HG03060 (cell line): Measurements from ENCODE around the gene RHBDD2.
"Not testable (repeated sequence)": the region's sequence is repeated elsewhere in the genome, so short reads cannot be mapped to it uniquely, and the experiment has no call there.

Experiments
- ATAC-seq: cut with Tn5 transposase; IDR thresholded peaks from one replicate; pipeline ENCODE4 v1.9.1; 2021; ENCODE audit warnings: low read depth, moderate number of reproducible peaks; ENCODE audit not compliant: unreplicated experiment

RHBDD2 gene

DNA sequence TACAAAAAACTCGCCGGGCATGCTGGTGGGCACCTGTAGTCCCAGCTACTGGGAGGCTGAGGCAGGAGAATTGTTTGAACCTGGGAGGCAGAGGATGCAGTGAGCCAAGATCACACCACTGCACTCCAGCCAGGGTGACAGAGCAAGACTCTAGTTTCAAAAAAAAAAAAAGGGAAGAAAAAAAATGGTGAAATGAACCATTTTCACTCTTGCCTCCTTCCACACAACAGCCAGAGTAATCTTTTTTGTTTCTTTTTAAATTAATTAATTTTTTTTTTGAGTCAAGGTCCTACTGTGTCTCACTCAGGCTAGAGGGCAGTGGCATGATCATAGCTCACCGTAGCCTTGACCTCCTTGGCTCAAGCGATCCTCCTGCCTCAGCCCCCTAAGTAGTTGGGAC, 14.6 kb upstream of the RHBDD2 start:
- ATAC-seq = not testable (repeated sequence)

DNA sequence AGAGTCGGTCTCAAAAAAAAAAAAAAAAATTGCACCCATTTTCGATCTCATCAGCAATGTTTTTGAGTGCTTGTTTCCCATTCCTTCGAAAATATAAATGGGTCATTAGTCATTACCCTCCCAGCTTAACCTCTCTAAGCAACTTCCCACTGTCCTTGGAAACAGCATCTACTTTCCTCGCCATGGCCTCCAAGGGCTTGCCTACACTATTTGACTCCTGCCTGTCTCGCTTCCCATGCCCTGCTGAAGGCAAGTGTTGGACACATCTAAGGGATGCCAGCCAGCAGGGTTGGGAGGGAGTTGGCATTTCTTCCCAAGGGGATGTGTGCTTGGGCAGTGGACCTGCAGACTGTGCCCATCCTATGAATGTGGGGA, 12.7 kb upstream of the RHBDD2 start:
- no peak for ATAC-seq

- no peak for ATAC-seq
These were observed 12.1 kb upstream of the RHBDD2 start for GRCh38 chr7:75866489-75867389.

DNA sequence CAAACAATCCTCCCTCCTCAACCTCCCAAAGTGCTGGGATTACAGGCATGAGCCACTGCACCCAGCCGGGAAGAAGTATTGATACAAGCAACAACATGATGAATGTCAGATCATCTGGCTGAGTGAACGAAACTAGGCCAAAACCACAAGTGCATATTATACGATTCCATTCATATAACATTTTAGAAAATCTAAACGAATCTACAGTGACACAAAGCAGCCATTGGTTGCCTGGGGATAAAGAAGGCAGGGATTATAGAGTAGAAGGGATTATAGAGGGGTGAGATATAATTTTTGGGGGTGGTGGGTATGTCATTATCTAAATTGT, 11.5 kb upstream of the RHBDD2 start:
- ATAC-seq = no peak

GRCh38 chr7:75868153-75868552, 10.7 kb upstream of the RHBDD2 start:
- ATAC-seq = no peak

GRCh38 chr7:75869776-75870379, 9.0 kb upstream of the RHBDD2 start:
- no peak for ATAC-seq

DNA sequence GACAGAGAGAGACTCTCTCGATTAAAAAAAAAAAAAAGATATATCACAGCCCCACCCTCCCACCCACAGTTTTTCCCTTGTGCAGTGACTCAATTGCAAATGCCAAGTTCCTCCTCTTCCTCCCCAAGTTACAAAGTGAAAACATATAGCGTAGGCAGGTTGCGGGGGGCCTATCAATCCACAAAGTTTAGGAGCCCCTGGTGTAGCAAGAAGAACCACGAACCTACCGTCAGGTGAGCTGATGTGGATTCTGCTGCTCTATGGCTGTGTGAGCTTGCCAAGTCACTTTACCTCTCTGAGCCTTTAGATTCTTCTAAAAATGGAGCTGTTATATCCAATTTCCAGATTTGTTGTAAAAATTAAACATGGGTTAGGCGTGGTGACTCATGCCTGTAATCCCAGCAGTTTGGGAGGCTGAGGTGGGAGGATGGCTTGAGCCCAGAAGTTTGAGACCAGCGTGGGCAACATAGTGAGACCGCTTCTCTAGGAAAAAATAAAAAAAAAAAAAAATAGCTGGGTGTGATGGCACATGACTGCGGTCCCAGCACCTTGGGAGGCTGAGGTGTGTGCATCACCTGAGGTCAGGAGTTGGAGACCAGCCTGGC, 8.2 kb upstream of the RHBDD2 start:
- ATAC-seq = no peak

DNA sequence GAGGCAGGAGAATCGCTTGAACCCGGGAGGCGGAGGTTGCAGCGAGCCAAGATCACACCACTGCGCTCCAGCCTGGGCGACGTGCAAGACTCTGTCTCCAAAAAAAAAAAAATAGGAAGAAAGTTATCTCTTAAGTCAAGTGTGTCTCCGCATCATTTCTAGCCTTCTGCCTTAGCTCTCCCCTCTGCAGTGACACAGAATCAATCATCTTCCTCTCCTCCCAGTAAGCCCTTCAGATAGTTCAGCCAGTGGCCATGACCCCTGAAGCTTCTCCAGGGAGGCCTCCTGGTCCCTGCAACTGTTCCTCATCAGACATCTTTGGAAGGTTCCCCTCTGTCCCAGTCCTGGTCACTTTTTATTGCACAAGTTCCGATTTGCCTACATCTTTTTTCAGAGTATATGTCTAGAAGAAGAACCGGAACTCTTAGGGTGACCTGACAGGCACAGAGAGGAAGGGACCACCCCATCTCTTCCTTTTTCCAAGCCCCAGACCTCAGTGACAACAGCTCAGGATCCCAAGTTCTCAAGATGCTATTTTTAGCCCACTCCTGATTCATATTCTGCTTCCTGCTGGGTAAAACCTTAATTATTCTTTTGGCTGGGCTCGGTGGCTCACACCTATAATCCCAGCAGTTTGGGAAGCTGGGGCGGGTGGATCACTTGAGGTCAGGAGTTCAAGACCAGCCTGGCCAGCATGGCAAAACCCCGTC, 6.6 kb upstream of the RHBDD2 start:
- ATAC-seq = no peak

- ATAC-seq = not testable (repeated sequence)
These were observed 4.7 kb upstream of the RHBDD2 start for GRCh38 chr7:75874180-75874579.

- ATAC-seq = no peak
These were observed 3.4 kb upstream of the RHBDD2 start for GRCh38 chr7:75875113-75876080.

- ATAC-seq = no peak
These were observed 2.5 kb upstream of the RHBDD2 start for GRCh38 chr7:75876126-75876881.

GRCh38 chr7:75878312-75878768, 494 bp upstream of the RHBDD2 start:
- ATAC-seq = peak; percentile 12

DNA sequence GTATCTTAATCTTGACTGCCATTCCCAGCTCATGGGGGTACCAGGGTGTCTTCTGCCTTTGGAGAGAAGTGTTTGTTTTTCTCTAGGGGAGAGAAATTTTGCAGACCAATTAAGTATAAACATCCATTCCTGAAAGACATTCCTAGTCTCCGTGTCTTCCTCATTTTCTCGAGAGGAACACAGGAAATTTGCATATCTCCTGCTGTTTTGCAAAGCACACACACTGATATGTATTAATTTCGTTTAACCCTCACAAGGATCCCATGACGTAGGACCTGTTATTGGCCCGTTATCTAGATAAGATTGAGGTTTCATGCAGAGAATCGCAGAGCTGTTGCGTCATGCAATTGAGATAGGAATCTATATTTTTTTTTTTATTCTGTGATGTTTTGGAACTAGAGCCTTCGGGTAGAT, 944 bp downstream of the RHBDD2 start:
- no peak for ATAC-seq

- ATAC-seq = no peak
These were observed 1.4 kb downstream of the RHBDD2 start for GRCh38 chr7:75880242-75880641.

GRCh38 chr7:75881436-75882095, 2.7 kb downstream of the RHBDD2 start:
- ATAC-seq = no peak

GRCh38 chr7:75883265-75883824, 4.5 kb downstream of the RHBDD2 start:
- ATAC-seq = peak; percentile 61

GRCh38 chr7:75884476-75884875, 5.6 kb downstream of the RHBDD2 start:
- no peak for ATAC-seq

DNA sequence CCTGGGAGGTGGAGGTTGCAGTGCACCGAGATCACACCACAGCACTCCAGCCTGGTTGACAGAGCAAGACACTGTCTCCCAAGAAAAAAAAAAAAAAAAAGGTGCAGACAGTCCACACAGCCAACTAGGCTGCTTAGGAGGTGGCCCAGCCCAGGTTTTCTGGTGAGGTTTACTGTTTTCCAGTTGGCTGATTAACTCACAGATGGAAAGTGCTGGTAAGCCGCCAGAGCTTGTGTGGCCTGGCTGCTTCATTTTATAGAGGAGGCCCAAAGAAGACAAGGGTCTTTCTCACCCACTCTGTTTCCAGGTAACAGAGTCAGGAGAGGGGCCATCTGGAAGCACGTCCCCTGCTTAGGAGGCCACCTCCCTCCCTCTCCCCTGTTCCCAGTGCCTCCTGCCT, 6.2 kb downstream of the RHBDD2 start:
- no peak for ATAC-seq
